Activated naive CD8-positive, alpha-beta T cell treated with anti-CD3 and anti-CD28 coated beads, Interleukin-2, amount 50 U/mL, for 24 hours (primary cell): ENCODE data around the gene ABCC1.

Experiments used
- ATAC-seq: fragments of 150-1000 bp; cut with Tn5 transposase; one replicate; pipeline ENCODE4 v1.10.0; 2021
- DNase-seq: peaks from one replicate; pipeline ENCODE4 v3.0.0; 2021
- H3K27ac Mint-ChIP-seq: one replicate; pipeline ENCODE4 v1.8.0; 2021; ENCODE audit warnings: mild to moderate bottlenecking, mixed read lengths
- H3K27me3 Mint-ChIP-seq: one replicate; pipeline ENCODE4 v1.8.0; 2021; ENCODE audit warnings: mixed read lengths
- H3K36me3 Mint-ChIP-seq: one replicate; pipeline ENCODE4 v1.8.0; 2021; ENCODE audit warnings: low read depth, mixed read lengths
- H3K4me1 Mint-ChIP-seq: one replicate; pipeline ENCODE4 v1.8.0; 2021; ENCODE audit warnings: mixed read lengths
- H3K4me3 Mint-ChIP-seq: one replicate; pipeline ENCODE4 v1.8.0; 2021; ENCODE audit warnings: mild to moderate bottlenecking, moderate library complexity, mixed read lengths
- H3K9me3 Mint-ChIP-seq: one replicate; pipeline ENCODE4 v1.8.0; 2021; ENCODE audit warnings: mixed read lengths

ABCC1 gene

DNA sequence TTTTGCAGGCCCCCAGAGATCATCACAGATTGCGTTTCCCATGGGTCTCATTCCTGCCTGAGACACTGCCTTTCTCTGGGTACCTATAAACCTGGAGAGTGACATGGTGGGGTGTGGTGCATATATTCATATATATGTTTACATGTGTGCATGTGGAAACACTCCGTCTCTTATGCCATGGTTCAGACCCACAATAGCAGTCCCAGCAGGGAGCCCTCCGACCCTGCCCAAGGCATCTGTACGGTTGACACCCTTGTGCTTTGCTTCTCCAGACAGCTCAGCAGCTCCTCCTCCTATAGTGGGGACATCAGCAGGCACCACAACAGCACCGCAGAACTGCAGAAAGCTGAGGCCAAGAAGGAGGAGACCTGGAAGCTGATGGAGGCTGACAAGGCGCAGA is 157.1 kb downstream of the ABCC1 start:
- Mint-ChIP-seq H3K4me3 (no peak overlapping the region), H3K36me3 (peaks cover 58% of the 10 kb centered on the region), H3K4me1 (no peaks in the 10 kb centered on the region), H3K27ac (peak overlapping the region; percentile 35), H3K27me3 (no peaks in the 10 kb centered on the region), H3K9me3 (no peaks in the 10 kb centered on the region)
- no peak for ATAC-seq
- DNase-seq, result no peak

DNA sequence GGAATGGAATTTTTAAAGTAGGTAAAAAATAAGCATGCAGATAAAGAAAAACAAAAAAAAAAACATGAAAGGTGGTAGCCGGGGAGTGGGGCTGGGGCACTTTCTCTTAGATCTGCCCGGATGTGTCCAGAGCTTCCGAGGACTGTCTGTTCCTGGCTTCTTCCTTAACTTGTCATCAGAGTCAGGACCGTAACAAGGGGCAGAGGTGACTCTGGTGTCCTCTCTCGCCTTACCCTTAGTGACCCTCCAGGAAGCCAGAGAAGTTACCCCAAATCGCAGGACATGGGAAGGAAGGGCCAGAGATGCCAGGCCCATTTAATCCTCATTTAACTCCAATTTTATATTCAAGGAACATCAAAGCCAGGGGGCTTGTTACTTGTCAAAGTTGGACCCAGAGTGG is 158.4 kb downstream of the ABCC1 start:
- DNase-seq (no peak), ATAC-seq (no peak)
- no peak overlapping the region for H3K27ac Mint-ChIP-seq
- H3K9me3 Mint-ChIP-seq, result no peaks in the 10 kb centered on the region
- peaks cover 61% of the 10 kb centered on the region for H3K36me3 Mint-ChIP-seq
- H3K4me3 Mint-ChIP-seq, result no peak overlapping the region
- no peaks in the 10 kb centered on the region for H3K27me3 Mint-ChIP-seq
- no peaks in the 10 kb centered on the region for H3K4me1 Mint-ChIP-seq

DNA sequence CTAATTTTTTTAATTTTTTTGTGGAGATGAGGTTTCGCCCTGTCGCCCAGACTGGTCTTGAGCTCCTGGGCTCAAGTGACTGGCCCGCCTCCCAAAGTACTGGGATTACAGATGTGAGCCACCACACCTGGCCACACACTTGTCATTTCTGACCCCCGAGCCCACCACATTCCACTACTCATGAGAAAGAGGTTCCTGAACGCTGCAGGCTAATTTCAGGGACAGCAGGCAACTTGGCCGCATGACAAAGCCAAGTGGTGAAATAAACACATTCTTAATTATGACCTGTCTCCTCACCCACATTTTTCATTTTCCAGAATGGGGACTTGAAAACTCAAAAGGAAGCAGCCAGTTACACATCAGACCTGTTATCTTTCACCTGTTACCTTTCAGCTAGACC is 159.3 kb downstream of the ABCC1 start:
- Mint-ChIP-seq H3K27ac (no peak overlapping the region), H3K27me3 (no peaks in the 10 kb centered on the region), H3K4me1 (no peaks in the 10 kb centered on the region), H3K36me3 (peaks cover 58% of the 10 kb centered on the region), H3K9me3 (no peaks in the 10 kb centered on the region), H3K4me3 (no peak overlapping the region)
- ATAC-seq (no peak), DNase-seq (no peak)

DNA sequence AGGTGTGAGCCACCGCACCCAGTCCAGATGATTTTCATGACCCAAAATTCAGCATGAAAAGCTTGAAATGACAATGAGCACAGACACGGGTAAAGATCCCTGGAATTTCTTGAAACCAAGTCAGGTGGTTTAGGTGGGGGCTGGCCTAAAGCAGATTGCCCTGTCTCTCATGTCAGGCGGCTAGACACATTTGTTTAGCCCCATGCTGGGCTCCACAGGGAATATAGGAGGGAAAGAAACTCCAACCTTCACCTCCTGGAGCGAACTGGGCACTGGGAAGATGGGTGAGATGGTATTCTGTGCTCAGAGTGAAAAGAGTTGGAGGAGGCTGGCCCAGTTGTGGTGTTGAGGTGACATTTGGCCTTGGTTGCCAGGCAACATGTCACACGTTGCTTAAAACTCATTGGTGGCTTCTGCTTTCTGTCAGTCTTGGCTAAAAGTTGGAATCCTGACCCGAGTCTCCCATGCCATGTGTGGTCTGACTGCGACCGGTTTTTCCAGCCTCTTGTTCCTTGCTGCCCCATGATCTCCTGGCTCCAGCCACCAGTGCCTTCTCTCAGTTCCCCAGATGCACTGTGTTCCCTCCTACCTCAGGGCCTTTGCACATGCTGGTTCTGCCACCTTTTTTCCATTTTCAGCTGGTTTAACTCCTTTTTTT is 160.2 kb downstream of the ABCC1 start:
- DNase-seq, result no peak
- H3K4me1 Mint-ChIP-seq, result no peaks in the 10 kb centered on the region
- peak overlapping the region; percentile 31 for H3K27ac Mint-ChIP-seq
- no peaks in the 10 kb centered on the region for H3K27me3 Mint-ChIP-seq
- peaks cover 61% of the 10 kb centered on the region for H3K36me3 Mint-ChIP-seq
- H3K9me3 Mint-ChIP-seq, result no peaks in the 10 kb centered on the region
- ATAC-seq, result no peak
- H3K4me3 Mint-ChIP-seq, result no peak overlapping the region

GRCh38 chr16:16110111-16110490 is 160.7 kb downstream of the ABCC1 start:
- no peaks in the 10 kb centered on the region for H3K9me3 Mint-ChIP-seq
- no peak overlapping the region for H3K4me3 Mint-ChIP-seq
- no peaks in the 10 kb centered on the region for H3K4me1 Mint-ChIP-seq
- ATAC-seq, result no peak
- H3K36me3 Mint-ChIP-seq, result peaks cover 65% of the 10 kb centered on the region
- H3K27me3 Mint-ChIP-seq, result no peaks in the 10 kb centered on the region
- H3K27ac Mint-ChIP-seq, result peak overlapping the region; percentile 31
- DNase-seq, result no peak

GRCh38 chr16:16111639-16112038 is 162.2 kb downstream of the ABCC1 start:
- H3K36me3 Mint-ChIP-seq, result peaks cover 68% of the 10 kb centered on the region
- H3K9me3 Mint-ChIP-seq, result no peaks in the 10 kb centered on the region
- H3K27ac Mint-ChIP-seq, result no peak overlapping the region
- H3K4me1 Mint-ChIP-seq, result no peaks in the 10 kb centered on the region
- DNase-seq, result no peak
- no peaks in the 10 kb centered on the region for H3K27me3 Mint-ChIP-seq
- no peak overlapping the region for H3K4me3 Mint-ChIP-seq
- no peak for ATAC-seq

DNA sequence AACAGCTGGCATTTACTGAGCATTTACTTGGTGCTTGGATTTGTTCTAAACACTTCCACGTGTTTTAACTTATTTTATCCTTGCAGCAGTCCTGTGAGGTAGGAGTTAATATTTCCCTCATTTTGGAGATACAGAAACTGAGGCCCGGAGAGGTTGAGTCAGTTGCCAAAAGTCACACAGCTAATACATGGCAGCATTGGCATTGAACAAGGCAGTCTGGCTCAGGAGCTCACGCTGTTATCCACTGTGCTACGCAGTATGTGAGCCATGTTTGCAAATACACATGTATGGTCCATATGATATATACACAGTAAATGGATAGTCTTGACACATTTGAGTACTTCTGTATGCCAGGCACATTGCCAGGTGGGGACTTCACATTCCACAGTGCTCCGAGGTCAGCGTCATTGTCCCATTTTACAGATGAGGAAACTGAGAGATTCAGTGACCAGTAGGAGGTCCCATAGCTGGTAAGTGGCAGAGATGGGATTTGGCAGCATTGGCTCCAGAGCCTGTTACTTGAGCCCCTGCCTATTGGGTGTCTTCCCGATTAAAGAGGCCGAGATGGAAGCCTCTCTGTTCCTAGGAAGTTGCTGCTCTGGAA is 163.1 kb downstream of the ABCC1 start:
- Mint-ChIP-seq H3K27me3 (no peaks in the 10 kb centered on the region), H3K36me3 (peaks cover 76% of the 10 kb centered on the region), H3K4me3 (no peak overlapping the region), H3K4me1 (no peaks in the 10 kb centered on the region), H3K9me3 (no peaks in the 10 kb centered on the region), H3K27ac (no peak overlapping the region)
- DNase-seq (no peak), ATAC-seq (no peak)

DNA sequence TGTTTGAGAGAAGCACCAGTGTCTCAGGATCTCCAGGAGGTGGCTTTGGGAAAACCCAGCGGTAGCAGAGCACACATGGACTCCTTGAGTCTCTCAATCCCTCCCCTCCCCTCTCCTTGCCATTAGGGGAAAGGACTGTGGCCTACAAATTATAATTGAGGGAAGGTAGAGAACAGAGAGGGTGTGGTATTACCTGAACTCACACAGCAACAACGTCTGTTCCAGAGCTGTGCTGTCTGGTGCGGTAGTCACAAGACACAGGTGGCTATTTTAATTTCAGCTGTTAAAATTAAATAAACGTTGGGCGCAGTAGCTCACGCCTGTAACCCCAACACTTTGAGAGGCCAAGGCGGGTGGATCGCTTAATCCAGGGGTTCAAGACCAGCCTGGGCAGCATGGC is 163.7 kb downstream of the ABCC1 start:
- no peak for ATAC-seq
- peaks cover 78% of the 10 kb centered on the region for H3K36me3 Mint-ChIP-seq

GRCh38 chr16:16116841-16117240 is 167.4 kb downstream of the ABCC1 start:
- Mint-ChIP-seq H3K4me1 (peaks cover 2% of the 10 kb centered on the region), H3K4me3 (no peak overlapping the region), H3K9me3 (no peaks in the 10 kb centered on the region), H3K27me3 (no peaks in the 10 kb centered on the region), H3K27ac (no peak overlapping the region), H3K36me3 (peaks cover 87% of the 10 kb centered on the region)
- ATAC-seq (no peak), DNase-seq (no peak)

More for the DNA sequence above, 163.7 kb downstream of the ABCC1 start:
- Mint-ChIP-seq H3K4me1 (no peaks in the 10 kb centered on the region), H3K27ac (no peak overlapping the region), H3K27me3 (no peaks in the 10 kb centered on the region), H3K9me3 (no peaks in the 10 kb centered on the region), H3K4me3 (no peak overlapping the region)
- DNase-seq, result no peak

DNA sequence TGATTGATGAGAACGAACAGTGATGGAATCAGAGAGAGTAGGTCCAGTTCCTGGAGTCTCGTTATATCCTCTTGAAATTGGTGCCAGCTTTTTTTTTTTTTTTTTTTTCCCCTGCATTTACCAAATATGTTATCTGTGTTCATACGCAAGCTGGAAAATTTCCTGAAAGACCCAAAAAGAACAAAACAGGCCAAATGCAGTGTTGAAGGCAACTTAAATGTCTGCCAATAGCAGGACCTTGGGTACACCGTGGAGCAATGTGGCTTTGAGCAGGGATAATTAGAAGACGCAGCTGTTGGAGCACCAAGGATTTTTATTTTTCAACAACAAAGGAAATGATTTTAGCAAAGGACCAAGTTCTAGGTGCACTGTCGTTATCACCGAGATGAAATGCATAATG is 168.9 kb downstream of the ABCC1 start:
- H3K4me3 Mint-ChIP-seq, result no peak overlapping the region
- peaks cover 88% of the 10 kb centered on the region for H3K36me3 Mint-ChIP-seq
- H3K9me3 Mint-ChIP-seq, result no peaks in the 10 kb centered on the region
- no peak overlapping the region for H3K27ac Mint-ChIP-seq
- DNase-seq (no peak), ATAC-seq (no peak)
- H3K27me3 Mint-ChIP-seq, result no peaks in the 10 kb centered on the region
- peaks cover 2% of the 10 kb centered on the region for H3K4me1 Mint-ChIP-seq

DNA sequence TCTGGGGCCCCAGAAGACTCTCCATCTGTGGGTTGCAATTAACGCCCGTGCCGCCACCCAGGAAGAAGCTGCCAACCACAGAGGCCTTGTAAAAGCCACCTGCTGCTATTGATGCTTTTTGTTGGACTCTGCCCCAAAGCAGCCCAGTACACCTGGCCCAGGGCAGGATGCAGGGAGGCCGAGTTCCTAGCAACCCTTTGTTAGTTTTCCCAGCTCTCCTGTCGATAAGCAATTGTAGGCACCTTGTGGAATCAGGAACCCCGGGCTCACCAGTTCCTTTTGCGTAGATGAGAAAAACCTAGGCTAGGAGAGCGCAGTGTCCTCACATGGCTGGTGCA is 170.6 kb downstream of the ABCC1 start:
- Mint-ChIP-seq H3K9me3 (peaks cover 11% of the 10 kb centered on the region), H3K27ac (peak overlapping the region; percentile 74), H3K4me1 (peaks cover 2% of the 10 kb centered on the region), H3K27me3 (no peaks in the 10 kb centered on the region), H3K4me3 (no peak overlapping the region), H3K36me3 (peaks cover 90% of the 10 kb centered on the region)
- no peak for DNase-seq
- no peak for ATAC-seq

GRCh38 chr16:16120382-16121184 is 171.2 kb downstream of the ABCC1 start:
- ATAC-seq (no peak), DNase-seq (no peak)
- Mint-ChIP-seq H3K9me3 (peaks cover 11% of the 10 kb centered on the region), H3K4me1 (peaks cover 2% of the 10 kb centered on the region), H3K4me3 (no peak overlapping the region), H3K36me3 (peaks cover 89% of the 10 kb centered on the region), H3K27me3 (no peaks in the 10 kb centered on the region), H3K27ac (peak overlapping the region; percentile 74)

DNA sequence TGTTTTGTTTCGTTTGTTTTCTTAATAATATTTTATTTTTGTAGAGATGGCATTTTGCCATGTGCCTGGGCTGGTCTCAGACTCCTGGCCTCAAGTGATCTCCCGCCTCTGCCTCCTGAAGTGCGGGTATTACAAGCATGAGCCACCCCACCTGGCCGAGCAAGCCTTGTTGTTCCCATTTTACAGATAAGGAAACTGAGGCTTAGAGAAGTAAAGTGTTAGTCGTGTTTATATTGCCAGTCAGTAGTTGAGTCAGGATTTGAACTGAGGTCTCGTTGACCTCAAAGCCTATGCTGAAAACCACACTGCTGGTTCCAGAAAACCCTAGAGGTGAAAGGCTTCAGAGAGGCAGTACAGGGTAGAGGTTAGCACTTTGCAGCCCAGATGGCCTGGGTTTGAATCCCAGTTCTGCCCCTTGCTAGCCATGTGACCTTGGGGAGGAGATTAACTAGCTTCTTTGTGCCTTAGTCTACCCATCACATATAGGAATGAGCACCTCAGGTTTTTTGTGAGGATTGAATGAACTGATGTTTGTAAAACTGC is 171.8 kb downstream of the ABCC1 start:
- Mint-ChIP-seq H3K4me3 (no peak overlapping the region), H3K4me1 (peaks cover 2% of the 10 kb centered on the region), H3K9me3 (peaks cover 11% of the 10 kb centered on the region), H3K27ac (no peak overlapping the region), H3K27me3 (no peaks in the 10 kb centered on the region), H3K36me3 (peaks cover 90% of the 10 kb centered on the region)
- ATAC-seq, result no peak
- DNase-seq, result no peak

GRCh38 chr16:16122264-16122663 is 172.8 kb downstream of the ABCC1 start:
- peaks cover 11% of the 10 kb centered on the region for H3K9me3 Mint-ChIP-seq
- no peaks in the 10 kb centered on the region for H3K27me3 Mint-ChIP-seq
- no peak overlapping the region for H3K27ac Mint-ChIP-seq
- no peak for DNase-seq
- H3K4me3 Mint-ChIP-seq, result no peak overlapping the region
- peaks cover 83% of the 10 kb centered on the region for H3K36me3 Mint-ChIP-seq
- H3K4me1 Mint-ChIP-seq, result peaks cover 2% of the 10 kb centered on the region
- ATAC-seq, result no peak

- no peaks in the 10 kb centered on the region for H3K27me3 Mint-ChIP-seq
- no peak overlapping the region for H3K4me3 Mint-ChIP-seq
- H3K4me1 Mint-ChIP-seq, result peaks cover 2% of the 10 kb centered on the region
- DNase-seq (no peak), ATAC-seq (no peak)
- H3K36me3 Mint-ChIP-seq, result peaks cover 70% of the 10 kb centered on the region
- H3K9me3 Mint-ChIP-seq, result peaks cover 11% of the 10 kb centered on the region
- peak overlapping the region; percentile 44 for H3K27ac Mint-ChIP-seq
Observed at GRCh38 chr16:16124438-16124837, 175.0 kb downstream of the ABCC1 start.
